Renal cortex interstitium (tissue), 11 donors: Measurements from ENCODE around the gene POLR2M. TPM values are rescaled to one million over a fixed set of nuclear protein-coding genes. Genes with fewer than 3 reads are reported as not detected.
A peak's percentile ranks its signal among the peaks of the same experiment; 100 is the strongest.

Source experiments
- DNase-seq, 11 donors: peaks; one replicate each; pipeline ENCODE4 v3.0.0-alpha.2; 2013; ENCODE audit warnings: low read depth in 9 of 11, low spot score in 4 of 11; ENCODE audit errors: extremely low read depth in 1 of 11
- polyA plus RNA-seq, 3 donors: library from polyadenylated mRNA; unstranded; fragments of 120-200 nt; gene quantifications; one replicate each; pipeline ENCODE4 v1.2.1, GENCODE V29; 2013; ENCODE audit not compliant: insufficient read length in 3 of 3

POLR2M gene
- polyA plus RNA-seq, 3 donors: 84.8 to 91.3 (median 86.9) TPM

DNA sequence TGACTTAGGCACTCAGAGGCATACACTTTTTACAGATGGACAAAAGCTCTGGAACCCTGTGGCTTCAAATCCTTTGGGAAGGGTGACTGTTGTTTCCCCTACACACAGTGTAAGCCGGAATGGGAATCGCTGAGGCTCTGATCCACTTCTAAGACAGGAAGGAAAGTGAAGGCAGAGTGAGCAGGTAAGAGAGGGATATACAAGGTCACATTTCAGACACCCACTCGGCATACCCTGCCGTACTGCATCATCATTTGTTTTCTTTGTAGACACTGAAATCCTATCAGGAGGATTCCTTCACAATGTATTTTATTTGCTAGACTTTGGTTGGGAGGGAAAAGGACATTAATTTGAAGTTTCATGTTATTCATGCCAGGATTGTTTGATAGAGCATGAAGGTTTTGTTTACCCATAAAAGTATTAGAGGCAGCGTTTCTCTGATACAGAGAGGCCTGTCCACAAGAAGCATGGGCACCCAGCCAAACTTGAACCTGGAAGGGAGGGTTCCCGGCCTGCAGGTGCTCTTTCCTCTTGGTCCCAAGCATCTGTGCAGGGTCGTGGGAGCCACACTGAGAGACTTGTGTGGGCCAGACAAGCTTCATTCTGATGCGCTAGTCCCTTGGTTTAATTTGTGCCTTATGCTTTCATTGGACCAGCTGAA is 21.9 kb upstream of the POLR2M start:
- DNase-seq: no peak

GRCh38 chr15:57685306-57686095 is 21.0 kb upstream of the POLR2M start:
- DNase-seq: peak in 1 of 11 donors; percentile 42

- DNase-seq: no peak
These were observed 19.9 kb upstream of the POLR2M start for GRCh38 chr15:57686657-57687056.

DNA sequence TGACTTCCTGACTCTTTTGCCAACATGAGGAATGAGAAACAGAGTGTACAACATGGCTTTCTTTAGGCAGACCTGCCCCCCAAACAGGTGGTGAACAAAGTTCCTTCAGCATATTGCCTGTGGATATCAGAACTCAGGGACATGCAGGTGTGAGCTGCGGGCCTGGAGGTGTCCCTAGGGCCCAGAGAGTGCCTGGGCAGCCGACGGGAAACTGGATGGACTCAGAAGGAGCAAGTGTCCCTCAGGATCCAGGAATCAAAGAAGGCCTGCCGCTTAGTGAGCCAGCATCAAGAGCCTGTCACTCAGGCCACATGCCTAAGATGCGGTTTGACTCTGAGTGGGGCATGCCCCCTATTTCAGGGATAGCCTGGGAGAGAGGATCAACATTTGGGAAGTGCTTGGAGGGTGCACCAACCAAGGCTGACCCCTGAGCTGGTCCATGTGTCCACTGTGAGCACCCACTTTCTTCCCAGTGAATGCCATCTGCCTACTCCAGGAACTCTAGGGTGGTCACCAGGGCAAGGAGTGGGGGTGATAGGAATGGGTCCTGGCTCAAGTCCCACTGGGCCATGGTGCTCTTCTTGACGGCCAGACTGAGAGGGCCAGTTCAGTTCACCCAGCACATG is 16.1 kb upstream of the POLR2M start:
- DNase-seq: no peak

DNA sequence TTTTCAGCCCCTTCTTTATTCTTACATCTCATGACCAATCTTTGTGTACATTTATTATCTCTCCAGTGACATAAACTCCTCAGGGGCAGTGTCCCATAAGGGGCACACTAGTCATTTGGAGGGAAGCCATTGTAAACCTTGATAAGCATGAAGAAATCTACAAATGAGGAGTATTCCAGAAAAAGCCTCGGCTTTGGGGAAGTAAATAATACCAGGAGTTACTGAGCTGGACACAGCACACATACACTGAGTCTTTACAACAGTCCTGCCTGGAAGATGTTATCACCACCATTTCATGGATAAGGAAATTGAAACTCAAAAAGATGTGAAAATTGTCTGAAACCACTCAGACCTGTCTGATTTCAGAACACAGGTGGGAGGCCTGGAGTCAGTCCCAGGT is 15.4 kb upstream of the POLR2M start:
- no peak for DNase-seq

DNA sequence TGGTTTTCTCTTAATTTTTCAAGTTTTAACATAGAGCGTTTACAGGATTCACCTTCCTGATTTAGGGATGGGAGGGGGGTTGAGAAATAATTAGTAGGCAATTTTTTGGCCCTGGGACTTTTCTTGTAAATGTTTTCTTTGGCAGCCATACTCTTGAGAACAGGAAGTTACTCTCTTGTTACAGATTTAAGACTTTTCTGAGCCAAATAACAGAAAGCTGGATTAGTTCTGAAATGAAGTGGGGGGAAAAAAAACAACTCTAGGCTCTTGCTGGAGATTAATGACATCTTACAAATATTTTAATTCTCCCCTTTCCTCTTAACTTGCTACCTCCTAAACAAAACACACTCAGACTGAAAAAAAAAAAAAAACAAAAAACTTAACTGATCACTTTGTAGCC is 13.8 kb upstream of the POLR2M start:
- peak in 1 of 11 donors; percentile 33 for DNase-seq

DNA sequence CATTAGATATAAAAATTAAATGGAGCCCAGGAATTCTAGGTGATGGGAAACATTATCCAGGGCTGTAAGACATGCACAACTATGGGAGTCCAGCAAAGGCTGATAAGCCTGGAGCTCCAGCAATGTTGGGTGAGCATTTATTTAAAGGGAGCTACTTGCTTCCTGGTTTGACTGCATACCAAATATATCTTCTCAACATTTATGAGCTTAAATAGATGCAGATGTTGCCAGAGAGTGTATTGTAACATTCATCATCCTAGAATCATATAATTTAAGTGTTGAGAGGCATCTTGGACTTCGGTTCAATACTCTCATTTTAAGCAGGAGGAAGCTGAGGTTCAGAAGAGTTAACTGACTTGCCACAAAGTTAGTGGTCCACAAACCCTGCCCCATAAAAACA is 12.2 kb upstream of the POLR2M start:
- DNase-seq: no peak

DNA sequence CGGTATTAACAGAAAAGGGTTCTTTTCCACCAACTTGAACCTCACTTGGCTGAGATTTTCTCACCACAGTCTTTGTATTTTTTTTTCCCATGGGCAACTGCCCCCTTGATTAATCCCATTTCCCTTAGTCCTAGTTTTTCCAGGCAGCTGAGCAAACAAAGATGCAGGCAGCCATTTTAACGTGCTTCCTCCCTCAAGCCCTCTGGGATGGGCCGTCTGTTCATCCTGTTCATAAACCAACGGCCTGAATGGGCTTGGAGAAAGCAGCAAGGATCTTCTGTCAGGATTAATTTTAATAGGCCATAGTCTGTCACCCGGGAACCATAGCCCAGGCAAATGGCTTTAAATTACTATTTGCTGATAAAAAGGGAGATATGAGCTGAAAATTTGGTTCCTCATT is 10.4 kb upstream of the POLR2M start:
- no peak for DNase-seq

GRCh38 chr15:57697588-57697987 is 8.9 kb upstream of the POLR2M start:
- DNase-seq: no peak

DNA sequence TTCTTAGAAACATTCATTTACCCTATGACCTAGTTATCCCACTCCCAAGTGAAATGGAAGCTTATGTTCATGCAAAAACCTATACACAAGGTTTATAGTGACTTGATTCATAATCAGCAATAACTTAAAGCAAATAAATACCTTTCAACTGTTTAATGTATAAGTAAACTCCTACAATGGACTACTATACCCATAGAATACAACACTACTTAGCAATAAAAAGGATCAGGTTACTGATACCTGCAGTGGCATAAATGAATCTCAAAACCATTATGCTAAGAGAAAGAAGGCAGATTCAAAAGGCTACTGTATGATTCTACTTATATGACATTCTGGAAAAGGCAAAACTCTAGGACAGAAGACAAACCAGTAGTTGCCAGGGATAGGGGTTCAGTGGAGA is 8.3 kb upstream of the POLR2M start:
- no peak for DNase-seq

DNA sequence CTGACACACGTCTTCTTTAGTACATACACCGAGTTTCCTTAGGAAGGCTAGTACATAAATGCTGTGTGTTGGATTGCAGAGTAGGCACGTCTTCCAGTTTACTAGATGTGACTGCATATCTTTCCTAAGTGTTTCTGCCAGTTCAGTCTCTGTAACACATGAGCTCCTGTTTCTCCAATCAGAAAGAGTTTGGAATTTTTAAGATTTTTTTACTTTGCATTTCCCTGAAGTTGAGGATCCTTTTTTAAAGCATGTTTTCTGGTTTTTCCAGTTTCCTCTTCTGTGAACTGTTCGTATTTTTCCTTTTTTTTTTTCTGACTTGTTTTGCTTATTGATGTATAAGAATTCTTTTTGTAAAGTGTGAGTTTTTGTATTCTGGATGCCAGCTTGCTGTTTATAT is 7.5 kb upstream of the POLR2M start:
- DNase-seq: no peak

DNA sequence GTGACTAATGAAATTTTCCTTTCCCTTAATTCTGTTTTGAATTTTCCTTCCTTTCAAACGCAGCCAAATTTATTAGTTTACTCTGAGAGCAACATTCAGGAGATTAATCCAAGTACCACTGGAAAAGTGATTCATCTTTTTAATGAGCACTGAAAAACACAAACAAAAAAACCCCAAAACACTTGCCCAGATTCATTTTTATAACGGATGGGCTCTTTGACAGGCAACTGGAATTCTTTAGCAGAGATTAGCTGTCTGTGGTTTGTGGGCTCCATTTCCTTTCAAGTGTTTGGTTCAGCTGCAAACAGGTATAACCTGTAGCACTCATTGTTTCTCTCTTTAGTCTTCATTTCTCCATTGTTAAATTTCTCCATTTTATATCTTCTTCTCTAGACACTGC is 3.1 kb upstream of the POLR2M start:
- DNase-seq: no peak

- DNase-seq: no peak
These were observed 2.1 kb upstream of the POLR2M start for GRCh38 chr15:57704441-57704840.

GRCh38 chr15:57705746-57706404 is 639 bp upstream of the POLR2M start:
- DNase-seq: no peak

GRCh38 chr15:57708047-57708446 is 1.5 kb downstream of the POLR2M start:
- no peak for DNase-seq

GRCh38 chr15:57718309-57718708 is 11.8 kb downstream of the POLR2M start:
- no peak for DNase-seq

- peak in 5 of 11 donors; percentile 43 to 82 (median 72) for DNase-seq
These were observed 14.4 kb downstream of the POLR2M start for GRCh38 chr15:57720867-57721266.

DNA sequence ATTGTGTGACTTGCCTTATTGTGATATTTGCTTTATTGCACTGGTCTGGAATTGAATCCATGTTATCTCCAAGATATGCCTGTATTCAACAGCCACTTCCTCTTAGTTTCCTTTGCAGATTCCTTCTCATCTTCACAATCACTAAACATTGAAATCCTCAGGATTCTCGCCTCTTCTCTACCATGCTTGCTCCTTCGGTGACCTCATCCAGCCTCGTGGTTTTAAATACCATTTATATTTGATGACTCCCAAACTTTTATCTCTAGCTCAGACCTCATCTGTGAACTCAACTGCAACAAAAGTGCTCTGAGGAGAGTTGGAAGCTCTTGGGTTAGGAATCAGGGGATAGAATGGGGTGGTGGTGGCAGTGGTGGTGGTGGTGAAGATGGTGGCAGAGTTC is 19.9 kb downstream of the POLR2M start:
- no peak for DNase-seq

DNA sequence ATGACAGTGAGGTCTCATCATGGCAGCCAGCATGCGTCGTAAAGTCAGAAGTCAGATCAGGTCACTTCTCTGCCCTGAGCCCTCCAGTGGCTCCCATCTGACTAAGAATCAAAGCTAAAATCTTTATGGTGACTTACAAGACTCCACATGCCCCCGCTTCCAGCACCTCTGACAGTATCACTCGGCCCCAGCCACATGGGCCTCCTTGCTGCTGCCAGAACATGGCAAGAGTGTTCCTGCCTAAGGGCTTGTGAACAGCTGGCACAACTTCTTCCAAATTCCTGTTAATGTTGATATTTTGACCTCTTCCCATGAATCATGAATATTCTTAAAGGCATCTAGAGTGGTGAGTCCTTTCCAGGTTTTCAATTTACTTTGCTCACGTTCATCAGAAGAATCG is 20.5 kb downstream of the POLR2M start:
- no peak for DNase-seq

DNA sequence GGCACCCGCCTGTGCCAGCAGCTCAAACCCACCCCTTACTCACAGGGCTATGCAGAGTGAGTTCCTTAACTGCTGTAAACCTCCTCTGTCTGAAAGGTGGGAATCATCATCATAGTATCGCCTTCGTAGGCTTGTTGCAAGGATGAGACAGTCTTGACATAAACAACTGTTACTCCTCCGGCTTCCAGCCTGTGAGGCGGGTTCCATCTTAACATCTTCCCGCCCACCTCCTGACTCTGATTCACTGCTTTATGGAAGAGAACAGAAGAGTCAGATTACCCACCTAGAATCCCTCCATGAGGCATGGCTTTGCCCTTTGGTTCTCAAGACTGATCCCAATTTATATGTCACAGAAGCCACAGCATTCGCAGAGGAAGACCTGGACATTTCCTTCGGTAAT is 21.9 kb downstream of the POLR2M start:
- no peak for DNase-seq
